Esophagus muscularis mucosa (tissue), 4 donors: ENCODE measurements around the gene THRB. TPM values are rescaled to one million over a fixed set of nuclear protein-coding genes. Genes with fewer than 3 reads are reported as not detected.

Source experiments
- DNase-seq: peaks from one replicate; pipeline ENCODE4 v3.0.0-alpha.2; 2017; ENCODE audit errors: extremely low spot score
- H3K27ac ChIP-seq, 4 donors: fragments of 200-600 bp; sonication (generic); replicated peaks in 1 of 4; 1 replicate in 3 of 4; 2 replicates in 1 of 4; pipeline ENCODE4 v1.5.1; 2016 to 2019; ENCODE audit warnings: mild to moderate bottlenecking in 1 of 4
- H3K27me3 ChIP-seq, 4 donors: fragments of 200-600 bp; sonication (generic); one replicate each; pipeline versions ENCODE4 v1.5.1 to v1.6.0; 2016 to 2019
- H3K36me3 ChIP-seq, 4 donors: fragments of 200-600 bp; sonication (generic); one replicate each; pipeline ENCODE4 v1.5.1; 2016 to 2019
- H3K4me1 ChIP-seq, 4 donors: fragments of 200-600 bp; sonication (generic); one replicate each; pipeline ENCODE4 v1.5.1; 2016 to 2019
- H3K4me3 ChIP-seq, 4 donors: fragments of 200-600 bp; sonication (generic); 1 replicate in 2 of 4; 2 replicates in 2 of 4; pipeline ENCODE4 v1.5.1; 2016 to 2019; ENCODE audit warnings: mild to moderate bottlenecking in 4 of 4, moderate library complexity in 1 of 4
- H3K9me3 ChIP-seq, 4 donors: fragments of 200-600 bp; sonication (generic); 1 replicate in 3 of 4; 2 replicates in 1 of 4; pipeline ENCODE4 v1.5.1; 2016 to 2019
- CTCF ChIP-seq, 3 experiments: fragments of 200-600 bp in 2 of 3; fragments of 450-650 bp in 1 of 3; sonication (generic) in 2 of 3; IDR thresholded peaks; one replicate each; pipeline ENCODE4 v1.5.1; 2017 to 2019; ENCODE audit warnings: antibody characterized with exemption in 3 of 3, mild to moderate bottlenecking in 2 of 3, moderate library complexity in 1 of 3
- EP300 ChIP-seq: sonication (generic); formaldehyde crosslinking; IDR thresholded peaks from one replicate; pipeline ENCODE4 v1.6.1; 2017; ENCODE audit warnings: antibody characterized with exemption
- POLR2A ChIP-seq: fragments of 450-650 bp; IDR thresholded peaks from one replicate; pipeline ENCODE4 v1.6.1; 2017; ENCODE audit warnings: antibody characterized with exemption, moderate library complexity, mild to moderate bottlenecking, low read depth
- POLR2AphosphoS5 ChIP-seq, 2 donors: sonication (generic); formaldehyde crosslinking; IDR thresholded peaks; one replicate each; pipeline ENCODE4 v1.6.1; 2017; ENCODE audit warnings: antibody characterized with exemption in 2 of 2
- WGBS: methylation state at CpG from one replicate; pipeline ENCODE4 v1.1.5; 2018; 5-methylcytosine and 5-hydroxymethylcytosine counted together
- intact Hi-C: fragments of 100-400 bp; cut with DNase I; formaldehyde crosslinking; loops from one replicate; pipeline ENCODE4 v1.15.1; 2023
- total RNA-seq, 4 donors: library from RNA; depleted of rRNA; stranded (reverse); fragments of >200 nt; gene quantifications; one replicate each; pipeline versions ENCODE4 v1.1.0 to v1.2.1, GENCODE V29; 2016

The THRB gene
- total RNA-seq, 4 donors from 2014 or later = 31.5 to 68.6 (median 39.3) TPM

GRCh38 chr3:24504772-24505171, 10.1 kb upstream of the THRB start:
- TF ChIP-seq POLR2AphosphoS5 (IDR thresholded peaks at IDR 0.05) (no peak), EP300 (no peak), CTCF (IDR thresholded peaks at IDR 0.05) (no peak), POLR2A (no peak)
- H3K9me3 ChIP-seq = no peaks in the 10 kb centered on the region
- intact Hi-C loops = no loop called here

GRCh38 chr3:24503616-24504113, 9.0 kb upstream of the THRB start:
- no peak for DNase-seq
- 88% methylated on average over 3 of the region's 3 CpGs for WGBS
- H3K27me3 ChIP-seq = no peaks in the 10 kb centered on the region
- no peaks in the 10 kb centered on the region for H3K36me3 ChIP-seq
- no peak overlapping the region for H3K27ac ChIP-seq
- peaks cover 0 to 7% (median 3%) of the 10 kb centered on the region in 4 donors for H3K4me1 ChIP-seq
- H3K9me3 ChIP-seq = no peaks in the 10 kb centered on the region
- intact Hi-C loops = no loop called here
- no peak overlapping the region for H3K4me3 ChIP-seq
- no peak for TF ChIP-seq CTCF (IDR thresholded peaks at IDR 0.05)
- TF ChIP-seq POLR2AphosphoS5 (IDR thresholded peaks at IDR 0.05) = no peak
- no peak for TF ChIP-seq EP300
- no peak for TF ChIP-seq POLR2A

More at GRCh38 chr3:24504772-24505171, 10.1 kb upstream of the THRB start:
- no peaks in the 10 kb centered on the region for H3K27me3 ChIP-seq
- no peaks in the 10 kb centered on the region for H3K36me3 ChIP-seq
- H3K4me3 ChIP-seq = no peak overlapping the region
- DNase-seq = no peak
- H3K4me1 ChIP-seq = peaks cover 0 to 9% (median 4%) of the 10 kb centered on the region in 4 donors
- no peak overlapping the region for H3K27ac ChIP-seq

GRCh38 chr3:24502690-24503089, 8.0 kb upstream of the THRB start:
- Histone ChIP-seq H3K27me3 (no peaks in the 10 kb centered on the region), H3K27ac (no peak overlapping the region), H3K9me3 (no peaks in the 10 kb centered on the region), H3K4me3 (no peak overlapping the region), H3K36me3 (no peaks in the 10 kb centered on the region), H3K4me1 (no peaks in the 10 kb centered on the region)
- WGBS = 82% methylated on average over 1 of the region's 1 CpG
- TF ChIP-seq EP300 (no peak), POLR2AphosphoS5 (IDR thresholded peaks at IDR 0.05) (no peak), CTCF (IDR thresholded peaks at IDR 0.05) (no peak), POLR2A (no peak)
- no peak for DNase-seq
- intact Hi-C loops = no loop called here

GRCh38 chr3:24500806-24501205, 6.2 kb upstream of the THRB start:
- peaks cover 6 to 10% (median 9%) of the 10 kb centered on the region in 4 donors for H3K4me1 ChIP-seq
- H3K4me3 ChIP-seq = no peak overlapping the region
- no peaks in the 10 kb centered on the region for H3K27me3 ChIP-seq
- intact Hi-C loops = no loop called here
- no peaks in the 10 kb centered on the region for H3K9me3 ChIP-seq
- no peak for DNase-seq
- TF ChIP-seq CTCF (IDR thresholded peaks at IDR 0.05) = no peak
- no peak for TF ChIP-seq POLR2A
- TF ChIP-seq POLR2AphosphoS5 (IDR thresholded peaks at IDR 0.05) = no peak
- TF ChIP-seq EP300 = no peak
- WGBS = 94% methylated on average over 1 of the region's 1 CpG
- no peak overlapping the region for H3K27ac ChIP-seq
- H3K36me3 ChIP-seq = no peaks in the 10 kb centered on the region

- Histone ChIP-seq H3K4me1 (peaks cover 8 to 17% (median 16%) of the 10 kb centered on the region in 4 donors), H3K27me3 (no peaks in the 10 kb centered on the region), H3K9me3 (no peaks in the 10 kb centered on the region), H3K4me3 (no peak overlapping the region), H3K36me3 (no peaks in the 10 kb centered on the region), H3K27ac (no peak overlapping the region)
- intact Hi-C loops = loop anchor here (5.0 kb wide), 3 partner anchors 138 to 503 kb away; no protein-coding TSS in a partner anchor
- no peak for DNase-seq
- WGBS = 90% methylated on average over 3 of the region's 3 CpGs
- TF ChIP-seq EP300 = no peak
- no peak for TF ChIP-seq POLR2AphosphoS5 (IDR thresholded peaks at IDR 0.05)
- no peak for TF ChIP-seq CTCF (IDR thresholded peaks at IDR 0.05)
- TF ChIP-seq POLR2A = no peak
These were observed 5.3 kb upstream of the THRB start for GRCh38 chr3:24499991-24500390.
